ENCODE results near the gene POLR3H. TPM values are rescaled to one million over a fixed set of nuclear protein-coding genes. Genes with fewer than 3 reads are reported as not detected.
A peak's percentile ranks its signal among the peaks of the same experiment; 100 is the strongest.

The POLR3H gene
- total RNA-seq, 1 experiment from 2014 or later, result 92.1 TPM

DNA sequence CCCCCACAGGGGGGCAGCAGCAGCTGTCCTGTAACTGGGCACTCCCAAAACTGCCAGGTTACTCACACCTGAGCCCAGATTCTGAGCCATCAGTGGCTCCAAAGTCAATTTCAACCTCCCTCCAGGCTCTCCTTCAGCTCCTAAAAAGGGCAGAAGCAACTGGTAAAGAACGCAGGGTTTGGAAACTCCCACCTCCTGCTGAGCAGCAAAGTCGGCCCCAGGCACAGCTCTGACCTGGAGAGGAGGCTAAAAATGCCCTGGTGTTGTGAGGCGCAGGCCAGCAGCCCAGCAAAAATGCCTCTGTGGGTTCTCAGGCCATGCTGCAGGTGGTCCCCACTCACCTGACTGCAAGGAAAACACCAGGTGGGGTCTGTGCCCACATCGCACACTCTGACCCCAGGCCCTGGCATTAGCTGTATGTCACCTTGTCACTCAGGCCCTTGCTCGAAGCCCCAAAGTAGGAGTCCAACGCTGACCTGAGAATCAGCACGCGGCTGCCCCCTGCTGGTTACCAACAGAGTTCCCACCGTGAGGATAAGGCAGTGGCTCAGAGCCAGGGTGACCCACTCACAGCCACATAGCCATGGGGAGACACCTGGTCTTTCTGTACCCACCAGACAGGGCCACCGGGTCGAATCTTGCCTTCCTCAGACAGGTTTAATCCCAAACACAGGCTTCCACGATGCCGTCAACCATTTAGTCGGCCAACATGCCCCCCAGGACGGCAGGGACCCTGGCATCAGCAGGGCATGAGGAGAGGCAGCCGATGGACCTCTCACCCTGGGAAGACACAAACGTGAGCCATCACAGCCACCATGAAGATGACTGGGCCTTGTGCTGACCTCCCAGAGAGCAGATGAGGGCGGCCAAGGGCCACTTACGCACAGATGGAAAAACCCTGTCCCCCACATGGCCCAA lies 11.1 kb downstream of the POLR3H start:
- no TSS peak for BruUV-seq (replicated peaks)
- no peak for TF ChIP-seq EZH2 (IDR thresholded peaks at IDR 0.05; ENCODE audit: borderline replicate concordance, low read depth, low read length, poor library complexity, severe bottlenecking)
- TF ChIP-seq, protein P1, sequence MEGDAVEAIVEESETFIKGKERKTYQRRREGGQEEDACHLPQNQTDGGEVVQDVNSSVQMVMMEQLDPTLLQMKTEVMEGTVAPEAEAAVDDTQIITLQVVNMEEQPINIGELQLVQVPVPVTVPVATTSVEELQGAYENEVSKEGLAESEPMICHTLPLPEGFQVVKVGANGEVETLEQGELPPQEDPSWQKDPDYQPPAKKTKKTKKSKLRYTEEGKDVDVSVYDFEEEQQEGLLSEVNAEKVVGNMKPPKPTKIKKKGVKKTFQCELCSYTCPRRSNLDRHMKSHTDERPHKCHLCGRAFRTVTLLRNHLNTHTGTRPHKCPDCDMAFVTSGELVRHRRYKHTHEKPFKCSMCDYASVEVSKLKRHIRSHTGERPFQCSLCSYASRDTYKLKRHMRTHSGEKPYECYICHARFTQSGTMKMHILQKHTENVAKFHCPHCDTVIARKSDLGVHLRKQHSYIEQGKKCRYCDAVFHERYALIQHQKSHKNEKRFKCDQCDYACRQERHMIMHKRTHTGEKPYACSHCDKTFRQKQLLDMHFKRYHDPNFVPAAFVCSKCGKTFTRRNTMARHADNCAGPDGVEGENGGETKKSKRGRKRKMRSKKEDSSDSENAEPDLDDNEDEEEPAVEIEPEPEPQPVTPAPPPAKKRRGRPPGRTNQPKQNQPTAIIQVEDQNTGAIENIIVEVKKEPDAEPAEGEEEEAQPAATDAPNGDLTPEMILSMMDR (conservative IDR thresholded peaks at IDR 0.05; ENCODE audit: low read depth, low read length), result peak; percentile 86
- intact Hi-C loops (cut with micrococcal nuclease; ENCODE audit: unreplicated experiment), result loop anchor here (5.0 kb wide), 1 partner anchor 131 kb away; no protein-coding TSS in a partner anchor
- POLR2A ChIA-PET (ENCODE audit: low non-redundant PET), result no interaction called here
- peak; percentile 66 for DNase-seq (ENCODE audit: low spot score)
- CTCF ChIA-PET, result no interaction called here
- Histone ChIP-seq H3K4me3 (ENCODE audit: low read depth, low read length, poor library complexity, severe bottlenecking) (no peak overlapping the region), H3K27me3 (replicated peaks; ENCODE audit: insufficient read depth, low read depth, low read length, poor library complexity) (no peaks in the 10 kb centered on the region), H3K9me3 (ENCODE audit: low read depth, low read length, poor library complexity, severe bottlenecking) (no peaks in the 10 kb centered on the region), H3K4me1 (ENCODE audit: insufficient read depth, low read length, poor library complexity, severe bottlenecking) (no peaks in the 10 kb centered on the region), H3K36me3 (ENCODE audit: insufficient read depth, low read length, poor library complexity, severe bottlenecking) (peaks cover 71% of the 10 kb centered on the region), H3K27ac (ENCODE audit: low read depth, low read length, poor library complexity, severe bottlenecking) (no peak overlapping the region)

DNA sequence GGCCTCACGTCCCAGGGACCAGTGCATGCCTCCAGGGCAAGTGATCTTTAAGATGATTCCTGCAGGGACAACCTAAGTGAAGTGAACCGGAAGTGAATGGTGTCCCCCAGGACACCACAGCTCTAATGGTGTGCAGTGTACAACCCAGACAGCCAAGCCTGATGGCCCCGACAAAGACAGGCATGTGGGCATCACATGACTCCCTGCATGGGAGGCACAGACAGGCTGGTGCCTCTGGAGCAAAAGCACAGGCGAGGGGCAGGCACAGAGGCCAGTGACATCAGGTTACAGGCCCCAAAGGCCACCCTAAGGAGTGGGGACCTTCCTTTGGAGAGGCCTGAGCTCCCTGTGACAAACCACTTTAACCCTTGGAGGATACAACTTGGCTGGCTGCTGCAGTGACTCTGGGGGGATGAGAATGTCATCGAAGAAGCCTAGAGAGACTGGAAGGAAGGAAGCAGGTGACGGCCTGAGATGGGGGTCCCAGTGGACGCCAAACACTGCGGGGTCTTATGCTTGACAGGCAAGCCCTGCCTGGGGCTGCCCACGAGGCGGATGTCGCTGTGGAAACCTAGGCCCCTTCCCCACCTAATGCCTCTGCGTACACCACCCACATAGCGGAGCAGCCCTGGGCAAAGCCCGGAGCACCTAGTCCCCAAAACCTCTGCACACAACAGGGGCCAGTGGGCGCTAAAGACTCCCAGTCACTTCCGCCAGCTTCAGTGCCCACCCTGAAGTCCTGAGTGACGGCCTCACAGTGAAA lies 12.4 kb downstream of the POLR3H start:
- CTCF ChIA-PET, result no interaction called here
- H3K27me3 ChIP-seq (replicated peaks; ENCODE audit: insufficient read depth, low read depth, low read length, poor library complexity), result no peaks in the 10 kb centered on the region
- no peak for DNase-seq (ENCODE audit: low spot score)
- H3K27ac ChIP-seq (ENCODE audit: low read depth, low read length, poor library complexity, severe bottlenecking), result no peak overlapping the region
- no peaks in the 10 kb centered on the region for H3K9me3 ChIP-seq (ENCODE audit: low read depth, low read length, poor library complexity, severe bottlenecking)
- H3K36me3 ChIP-seq (ENCODE audit: insufficient read depth, low read length, poor library complexity, severe bottlenecking), result peaks cover 80% of the 10 kb centered on the region
- TF ChIP-seq, protein P1 (conservative IDR thresholded peaks at IDR 0.05; ENCODE audit: low read depth, low read length), result no peak
- TF ChIP-seq EZH2 (IDR thresholded peaks at IDR 0.05; ENCODE audit: borderline replicate concordance, low read depth, low read length, poor library complexity, severe bottlenecking), result no peak
- no peak overlapping the region for H3K4me3 ChIP-seq (ENCODE audit: low read depth, low read length, poor library complexity, severe bottlenecking)
- POLR2A ChIA-PET (ENCODE audit: low non-redundant PET), result no interaction called here
- no peaks in the 10 kb centered on the region for H3K4me1 ChIP-seq (ENCODE audit: insufficient read depth, low read length, poor library complexity, severe bottlenecking)
- no TSS peak for BruUV-seq (replicated peaks)
- intact Hi-C loops (cut with micrococcal nuclease; ENCODE audit: unreplicated experiment), result loop anchor here (5.0 kb wide), 1 partner anchor 130 kb away; no protein-coding TSS in a partner anchor

DNA sequence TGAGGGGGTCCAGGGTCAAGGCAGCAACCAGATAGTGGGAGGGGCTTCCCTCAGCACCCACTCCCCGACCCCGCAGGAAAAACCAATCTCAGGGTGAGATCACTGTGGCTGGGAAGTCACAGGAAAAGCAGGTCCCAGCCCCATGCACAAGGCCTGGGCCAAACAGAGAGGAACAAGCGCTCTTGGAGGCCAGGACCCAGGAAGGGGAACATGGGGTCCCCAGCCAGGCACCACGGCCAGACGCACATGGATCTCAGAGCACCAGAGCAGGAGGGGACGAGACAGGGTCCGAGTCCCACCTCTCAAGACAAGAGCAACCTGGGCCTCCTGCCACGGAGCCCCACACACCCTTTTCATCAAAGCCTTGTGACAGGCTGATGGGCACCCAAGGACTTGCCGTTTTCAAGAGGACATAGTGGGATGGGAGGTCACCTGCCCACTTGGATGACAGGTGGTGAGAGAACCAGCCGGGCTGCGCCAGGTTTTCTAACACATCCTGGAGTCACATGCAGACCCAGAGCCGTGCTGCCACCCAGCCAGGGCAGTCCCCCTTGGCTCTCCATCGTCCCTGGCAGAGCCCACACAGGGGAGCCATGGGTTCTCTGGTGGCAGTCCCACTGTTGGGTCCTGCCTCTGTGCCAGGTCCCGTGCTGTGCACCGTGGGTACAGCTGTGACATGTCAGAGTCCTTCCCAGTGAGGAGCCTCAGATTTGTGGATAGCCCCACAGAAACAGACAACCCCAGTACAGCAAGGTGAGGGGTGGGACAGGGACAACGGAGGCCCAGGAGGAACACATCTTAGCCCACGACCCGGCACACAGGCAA lies 13.2 kb downstream of the POLR3H start:
- intact Hi-C loops (cut with micrococcal nuclease; ENCODE audit: unreplicated experiment), result loop anchor here (5.0 kb wide), 1 partner anchor 129 kb away; no protein-coding TSS in a partner anchor
- H3K4me1 ChIP-seq (ENCODE audit: insufficient read depth, low read length, poor library complexity, severe bottlenecking), result no peaks in the 10 kb centered on the region
- peaks cover 83% of the 10 kb centered on the region for H3K36me3 ChIP-seq (ENCODE audit: insufficient read depth, low read length, poor library complexity, severe bottlenecking)
- H3K9me3 ChIP-seq (ENCODE audit: low read depth, low read length, poor library complexity, severe bottlenecking), result no peaks in the 10 kb centered on the region
- no peak for DNase-seq (ENCODE audit: low spot score)
- CTCF ChIA-PET, result no interaction called here
- H3K4me3 ChIP-seq (ENCODE audit: low read depth, low read length, poor library complexity, severe bottlenecking), result no peak overlapping the region
- POLR2A ChIA-PET (ENCODE audit: low non-redundant PET), result no interaction called here
- no peaks in the 10 kb centered on the region for H3K27me3 ChIP-seq (replicated peaks; ENCODE audit: insufficient read depth, low read depth, low read length, poor library complexity)
- no TSS peak for BruUV-seq (replicated peaks)
- TF ChIP-seq, protein P1 (conservative IDR thresholded peaks at IDR 0.05; ENCODE audit: low read depth, low read length), result no peak
- TF ChIP-seq EZH2 (IDR thresholded peaks at IDR 0.05; ENCODE audit: borderline replicate concordance, low read depth, low read length, poor library complexity, severe bottlenecking), result no peak
- H3K27ac ChIP-seq (ENCODE audit: low read depth, low read length, poor library complexity, severe bottlenecking), result no peak overlapping the region

Data from A673 (cell line).